HUDEP-2 (cell line): ENCODE results near the gene KANK3.
"Not testable (repeated sequence)": the region's sequence is repeated elsewhere in the genome, so short reads cannot be mapped to it uniquely, and the experiment has no call there.

Experiments used
- DNase-seq, 76 experiments: peaks; one replicate each; lab custom pipeline; 2025; ENCODE audit not compliant: unreplicated experiment in 76 of 76; lab: John Stamatoyannopoulos, UW

The KANK3 gene

DNA sequence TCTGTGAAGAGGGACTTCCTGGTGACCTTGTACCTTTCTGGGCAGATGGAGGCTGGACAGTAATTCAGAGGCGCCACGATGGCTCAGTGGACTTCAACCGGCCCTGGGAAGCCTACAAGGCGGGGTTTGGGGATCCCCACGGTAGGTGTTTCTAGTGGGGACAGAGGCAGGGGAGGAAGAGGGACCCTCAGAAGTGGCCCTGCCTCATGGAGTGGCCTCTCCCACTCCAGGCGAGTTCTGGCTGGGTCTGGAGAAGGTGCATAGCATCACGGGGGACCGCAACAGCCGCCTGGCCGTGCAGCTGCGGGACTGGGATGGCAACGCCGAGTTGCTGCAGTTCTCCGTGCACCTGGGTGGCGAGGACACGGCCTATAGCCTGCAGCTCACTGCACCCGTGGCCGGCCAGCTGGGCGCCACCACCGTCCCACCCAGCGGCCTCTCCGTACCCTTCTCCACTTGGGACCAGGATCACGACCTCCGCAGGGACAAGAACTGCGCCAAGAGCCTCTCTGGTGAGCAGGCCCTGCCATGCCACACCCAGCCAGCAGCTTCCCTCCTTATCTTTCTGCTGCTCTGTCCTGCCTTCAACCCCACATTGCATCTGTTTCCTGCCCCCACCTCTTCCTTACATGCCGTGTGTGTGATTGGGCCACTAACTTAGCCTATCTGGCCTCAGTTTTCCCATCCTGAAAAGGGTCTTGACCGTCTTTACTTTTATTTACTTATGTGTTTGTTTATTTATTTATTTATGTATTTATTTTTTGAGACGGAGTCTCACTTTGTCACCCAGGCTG lies 28.1 kb upstream of the KANK3 start:
- DNase-seq = peak in 69 of 76 experiments; percentile 29 to 83 (median 65)

DNA sequence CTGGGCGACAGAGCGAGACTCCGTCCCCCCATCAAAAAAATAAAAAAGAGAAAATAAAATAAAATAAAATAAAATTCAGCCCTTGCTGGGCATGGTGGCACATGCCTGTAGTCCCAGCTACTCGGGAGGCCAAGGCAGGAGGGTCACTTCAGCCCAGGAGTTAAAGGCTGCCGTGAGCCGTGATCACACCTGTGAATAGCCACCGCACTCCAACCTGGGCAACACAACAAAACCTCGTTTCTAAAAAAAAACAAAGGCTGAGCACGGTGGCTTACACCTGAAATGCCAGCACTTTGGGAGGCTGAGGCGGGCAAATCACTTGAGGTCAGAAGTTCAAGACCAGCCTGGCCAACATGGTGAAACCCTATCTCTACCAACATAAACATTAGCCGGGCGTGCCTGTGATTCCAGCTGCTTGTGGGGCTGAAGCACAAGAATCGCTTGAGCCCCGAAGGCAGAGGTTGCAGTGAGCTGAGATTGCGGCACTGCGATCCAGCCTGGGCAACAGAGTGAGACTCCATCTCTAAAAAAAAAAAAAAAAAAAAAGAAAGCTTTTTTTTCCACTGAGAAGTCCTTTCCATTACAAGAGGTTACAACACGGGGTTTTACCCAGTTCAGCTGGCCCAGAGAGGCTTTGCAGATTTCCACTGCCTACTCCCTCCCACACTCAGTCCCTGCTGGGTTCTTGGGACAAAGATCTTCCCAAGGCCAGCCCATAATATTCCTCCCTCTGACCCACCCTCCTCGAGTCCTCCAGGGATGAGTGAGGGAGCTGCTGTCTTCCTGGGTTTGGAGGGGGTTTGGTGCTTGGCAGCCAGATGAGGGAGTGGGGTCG lies 27.3 kb upstream of the KANK3 start:
- peak in 2 of 76 experiments; percentile 17 to 22 for DNase-seq

DNA sequence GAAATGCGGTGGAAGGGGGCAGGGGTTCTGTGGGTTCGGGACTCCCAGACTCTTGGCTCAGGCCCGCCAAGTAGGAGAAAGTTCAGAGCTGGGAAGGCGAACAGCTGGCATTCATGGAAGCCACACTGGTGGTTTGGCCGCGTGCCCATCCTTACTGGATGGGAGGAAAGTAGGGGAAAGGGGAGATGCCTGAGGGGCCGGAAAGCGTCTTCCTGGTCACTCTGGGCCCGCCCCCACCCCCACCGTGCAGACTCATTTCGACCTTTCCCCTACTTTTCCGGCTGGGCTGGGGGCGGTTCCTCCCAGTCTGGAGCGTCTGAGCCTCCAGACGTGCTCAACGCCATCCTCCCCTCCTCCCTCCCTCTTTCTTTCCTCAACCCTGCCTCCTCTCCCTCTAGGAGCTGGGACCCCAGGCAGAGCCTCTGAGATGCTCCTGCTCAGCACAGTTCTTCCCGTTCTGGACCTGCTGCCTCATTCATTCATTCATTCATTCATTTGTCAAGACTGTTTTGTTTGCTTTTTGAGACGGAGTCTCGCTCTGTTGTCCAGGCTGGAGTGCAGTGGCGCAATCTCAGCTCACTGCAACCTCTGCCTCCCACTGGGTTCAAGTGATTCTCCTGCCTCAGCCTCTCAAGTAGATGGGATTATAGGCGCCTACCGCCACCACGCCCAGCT lies 24.4 kb upstream of the KANK3 start:
- DNase-seq = no peak

DNA sequence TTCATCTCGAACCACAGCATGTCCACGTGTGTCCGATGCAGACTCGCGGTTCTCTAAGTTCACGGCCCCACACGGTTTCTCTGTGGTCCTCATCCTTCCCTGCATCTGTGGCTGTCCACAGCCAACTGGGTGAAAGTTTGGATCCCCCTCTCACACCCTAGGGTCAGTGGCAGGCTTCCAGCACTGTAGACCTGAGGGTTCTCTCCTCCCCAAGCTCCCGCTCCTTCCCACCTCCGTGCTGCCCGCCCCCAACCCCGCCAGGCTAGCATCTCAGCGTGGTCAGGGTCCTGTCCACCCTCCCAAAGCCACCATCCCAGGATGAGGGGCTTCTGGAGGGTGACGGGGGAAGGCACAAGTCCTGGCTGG lies 23.9 kb upstream of the KANK3 start:
- no peak for DNase-seq

DNA sequence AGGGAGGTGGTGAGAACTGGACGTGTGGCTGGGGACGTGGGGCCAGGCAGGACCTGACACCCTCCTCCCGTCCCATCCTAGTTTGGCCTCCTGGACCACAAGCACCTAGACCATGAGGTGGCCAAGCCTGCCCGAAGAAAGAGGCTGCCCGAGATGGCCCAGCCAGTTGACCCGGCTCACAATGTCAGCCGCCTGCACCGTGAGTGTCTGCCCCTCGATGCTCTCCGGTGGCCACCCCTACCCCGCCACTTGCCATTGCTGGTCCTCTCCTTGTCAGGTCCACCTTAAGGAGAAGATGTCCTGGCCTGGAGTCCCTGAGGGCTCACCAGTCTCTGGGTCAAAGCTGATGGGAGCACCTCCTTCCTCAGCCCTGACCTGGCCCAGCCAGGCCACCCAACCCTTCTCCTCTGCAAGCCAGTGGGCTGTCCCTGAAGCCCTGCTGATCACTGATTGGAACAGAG lies 23.1 kb upstream of the KANK3 start:
- DNase-seq = peak in 1 of 76 experiments; percentile 15

DNA sequence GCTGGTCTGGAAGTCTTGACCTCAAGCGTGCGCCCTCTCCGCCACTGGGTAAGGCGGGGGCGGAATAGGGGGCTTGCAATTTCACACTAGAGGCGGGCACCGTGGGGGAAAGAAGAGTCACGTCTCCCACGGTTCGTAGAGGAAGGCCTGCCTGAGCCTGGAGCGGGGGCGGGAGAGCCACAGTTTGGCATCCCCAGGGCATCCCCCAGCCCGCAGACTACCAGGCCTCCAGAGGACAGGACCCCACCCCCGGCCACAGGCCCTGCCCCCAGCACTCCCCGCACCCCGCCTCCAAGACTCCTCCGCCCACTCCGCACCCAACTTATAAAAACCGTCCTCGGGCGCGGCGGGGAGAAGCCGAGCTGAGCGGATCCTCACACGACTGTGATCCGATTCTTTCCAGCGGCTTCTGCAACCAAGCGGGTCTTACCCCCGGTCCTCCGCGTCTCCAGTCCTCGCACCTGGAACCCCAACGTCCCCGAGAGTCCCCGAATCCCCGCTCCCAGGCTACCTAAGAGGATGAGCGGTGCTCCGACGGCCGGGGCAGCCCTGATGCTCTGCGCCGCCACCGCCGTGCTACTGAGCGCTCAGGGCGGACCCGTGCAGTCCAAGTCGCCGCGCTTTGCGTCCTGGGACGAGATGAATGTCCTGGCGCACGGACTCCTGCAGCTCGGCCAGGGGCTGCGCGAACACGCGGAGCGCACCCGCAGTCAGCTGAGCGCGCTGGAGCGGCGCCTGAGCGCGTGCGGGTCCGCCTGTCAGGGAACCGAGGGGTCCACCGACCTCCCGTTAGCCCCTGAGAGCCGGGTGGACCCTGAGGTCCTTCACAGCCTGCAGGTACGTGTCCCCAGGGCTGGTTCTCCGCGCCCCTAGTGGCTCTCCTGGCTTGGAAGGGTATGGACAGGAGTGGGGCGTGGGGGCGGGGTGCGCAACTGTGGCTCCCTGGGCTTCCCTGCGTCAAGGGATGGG lies 21.0 kb upstream of the KANK3 start, which contains the start of gene ANGPTL4:
TSS of gene ANGPTL4 (plus strand) at position 353 of the 969 bp plus-strand sequence. CDS start at position 520, 167 bp downstream.
- DNase-seq = peak in 46 of 76 experiments; percentile 19 to 82 (median 52)

DNA sequence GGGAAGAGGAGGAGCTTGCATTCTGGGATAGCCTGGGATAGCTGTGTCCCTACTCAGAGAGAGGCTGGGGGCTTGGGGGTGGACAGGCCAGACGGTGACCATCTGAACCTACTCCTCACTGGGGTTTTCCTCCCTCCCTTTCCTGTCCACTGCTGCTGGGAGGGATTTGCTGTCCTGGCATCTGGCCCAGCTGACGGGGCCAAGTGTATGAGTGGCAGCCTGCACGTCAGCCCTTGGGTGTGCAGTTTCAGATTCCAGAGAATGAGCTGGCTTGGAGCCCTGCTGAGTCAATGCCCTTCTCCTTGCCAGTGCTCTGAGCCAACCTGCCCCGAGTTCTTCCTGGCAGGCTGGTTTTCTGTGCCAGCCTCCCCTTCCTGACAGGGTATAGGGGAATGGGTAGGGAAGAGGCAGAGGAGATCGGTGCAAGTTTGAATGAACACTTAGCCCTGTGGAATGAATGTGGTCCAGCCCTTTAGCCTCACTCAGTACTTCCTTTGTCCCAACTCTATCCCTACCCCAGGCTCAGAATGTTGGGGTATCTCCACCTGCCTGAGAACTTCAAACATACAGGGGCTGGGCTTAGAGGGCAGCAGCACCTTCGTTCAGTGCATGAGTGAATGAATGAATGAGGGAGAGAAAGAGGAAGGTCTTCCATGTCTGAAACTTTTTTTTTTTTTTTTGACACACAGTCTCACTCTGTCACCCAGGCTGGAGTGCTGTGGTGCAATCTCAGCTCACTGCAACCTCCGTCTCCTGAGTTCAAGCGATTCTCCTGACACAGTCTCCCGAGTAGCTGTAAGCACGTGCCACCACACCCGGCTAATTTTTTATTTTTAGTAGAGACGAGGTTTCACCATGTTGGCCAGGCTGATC lies 19.1 kb upstream of the KANK3 start:
- DNase-seq = peak in 74 of 76 experiments; percentile 29 to 95 (median 86)

DNA sequence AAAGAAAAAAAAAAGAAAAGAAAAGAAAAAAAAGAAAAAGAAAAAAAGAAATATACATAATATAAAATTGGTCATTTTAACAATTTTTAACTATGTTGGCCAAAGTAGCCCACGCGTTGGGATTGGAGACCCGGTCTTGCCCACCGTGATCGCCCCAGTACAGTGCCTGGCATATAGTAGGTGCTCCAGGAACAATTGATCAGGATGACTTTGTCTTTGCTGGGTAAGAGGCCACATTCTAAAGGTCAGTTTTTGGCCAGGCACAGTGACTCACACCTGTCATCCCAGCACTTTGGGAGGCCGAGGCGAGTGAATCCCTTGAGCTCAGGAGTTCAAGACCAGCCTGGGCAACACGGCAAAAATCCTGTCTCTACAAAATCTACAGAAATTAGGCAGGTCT lies 17.1 kb upstream of the KANK3 start:
- no peak for DNase-seq

DNA sequence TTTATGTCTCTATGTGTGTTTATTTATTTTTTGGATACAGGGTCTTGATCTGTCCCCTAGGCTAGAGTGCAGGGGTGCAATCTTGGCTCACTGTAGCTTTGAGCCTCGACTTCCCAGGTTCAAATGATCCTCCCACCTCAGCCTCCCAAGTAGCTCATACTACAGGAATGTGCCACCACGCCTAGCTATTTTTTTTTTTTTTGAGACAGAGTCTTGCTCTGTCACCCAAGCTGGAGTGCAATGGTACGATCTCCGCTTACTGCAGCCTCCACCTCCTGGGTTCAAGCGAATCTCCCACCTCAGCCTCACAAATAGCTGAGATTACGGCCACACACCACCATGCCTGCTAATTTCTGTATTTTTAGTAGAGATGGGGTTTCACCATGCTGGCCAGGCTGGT lies 15.9 kb upstream of the KANK3 start:
- DNase-seq = no peak

DNA sequence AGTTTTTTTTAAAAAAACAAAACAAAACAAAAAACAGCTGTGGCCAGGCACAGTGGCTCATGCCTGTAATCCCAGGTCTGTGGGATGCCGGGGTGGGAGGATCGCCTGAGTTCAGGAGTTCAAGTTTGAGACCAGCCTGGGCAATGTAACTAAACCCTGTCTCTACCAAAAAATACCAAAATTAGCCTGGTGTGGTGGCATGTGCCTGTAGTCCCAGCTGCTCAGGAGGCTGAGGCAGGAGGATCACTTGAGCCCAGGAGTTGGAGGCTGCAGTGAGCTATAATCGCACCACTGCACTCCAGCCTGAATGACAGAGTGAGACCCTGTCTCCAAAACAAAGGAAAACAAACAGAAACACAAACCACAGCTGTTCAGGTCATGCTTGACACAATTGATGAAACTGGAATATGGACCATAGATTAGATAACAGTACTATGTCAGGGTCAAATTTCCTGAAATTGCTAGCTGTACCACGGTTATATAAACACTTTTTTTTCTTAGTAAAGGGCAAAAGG lies 14.0 kb upstream of the KANK3 start:
- no peak for DNase-seq

DNA sequence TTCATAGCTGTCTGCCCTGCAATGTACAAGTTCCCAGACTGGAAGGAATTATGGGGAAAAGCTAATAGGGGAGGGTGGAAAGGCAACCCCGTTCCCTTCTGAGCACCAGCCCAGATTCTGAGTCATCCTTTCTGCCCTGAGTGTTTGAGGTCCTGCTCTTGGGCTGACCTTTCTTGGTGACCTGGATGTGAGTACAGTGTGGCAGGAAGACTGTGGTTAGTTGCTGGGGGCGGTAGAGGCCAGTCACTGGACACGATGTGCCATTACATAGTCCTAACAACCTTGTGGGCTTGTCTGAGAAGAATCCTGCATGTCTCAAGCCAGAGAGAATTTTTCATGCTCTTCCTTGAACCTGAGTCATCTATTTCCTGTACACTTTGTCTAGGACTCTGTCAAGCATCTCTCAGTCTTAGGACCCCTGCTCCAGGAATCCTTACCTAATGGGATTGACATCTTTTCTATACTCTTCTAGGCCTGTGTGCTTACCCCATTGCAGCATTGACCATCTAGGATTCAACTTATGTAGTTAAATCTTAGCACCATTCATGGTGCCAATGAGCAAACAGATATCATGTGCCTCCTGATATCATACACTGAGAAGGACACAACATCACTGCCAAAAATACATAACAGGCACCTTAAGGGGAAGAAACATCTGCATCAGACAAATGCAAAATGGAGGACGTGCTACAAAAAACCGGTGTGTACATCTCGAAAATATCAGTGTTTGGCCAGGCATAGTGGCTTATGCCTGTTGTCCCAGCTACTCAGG lies 12.8 kb upstream of the KANK3 start:
- peak in 8 of 76 experiments; percentile 20 to 45 (median 30) for DNase-seq

DNA sequence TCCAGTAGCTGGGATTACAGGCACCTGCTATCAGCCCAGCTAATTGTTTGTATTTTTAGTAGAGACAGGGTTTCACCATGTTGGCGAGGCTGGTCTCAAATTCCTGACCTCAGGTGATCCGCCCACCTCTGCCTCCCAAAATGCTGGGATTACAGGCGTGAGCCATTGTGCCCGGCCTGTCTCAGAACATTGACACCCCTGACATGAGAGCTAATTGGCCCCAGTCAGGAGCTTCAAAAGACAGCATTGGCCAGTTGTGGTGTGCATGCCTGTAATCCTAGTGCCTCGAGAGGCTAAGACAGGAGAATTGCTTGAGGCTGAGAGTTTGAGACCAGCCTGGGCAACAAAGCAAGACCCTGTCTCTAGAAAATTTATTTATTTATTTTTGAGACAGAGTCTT lies 9.8 kb upstream of the KANK3 start:
- DNase-seq = not testable (repeated sequence)

DNA sequence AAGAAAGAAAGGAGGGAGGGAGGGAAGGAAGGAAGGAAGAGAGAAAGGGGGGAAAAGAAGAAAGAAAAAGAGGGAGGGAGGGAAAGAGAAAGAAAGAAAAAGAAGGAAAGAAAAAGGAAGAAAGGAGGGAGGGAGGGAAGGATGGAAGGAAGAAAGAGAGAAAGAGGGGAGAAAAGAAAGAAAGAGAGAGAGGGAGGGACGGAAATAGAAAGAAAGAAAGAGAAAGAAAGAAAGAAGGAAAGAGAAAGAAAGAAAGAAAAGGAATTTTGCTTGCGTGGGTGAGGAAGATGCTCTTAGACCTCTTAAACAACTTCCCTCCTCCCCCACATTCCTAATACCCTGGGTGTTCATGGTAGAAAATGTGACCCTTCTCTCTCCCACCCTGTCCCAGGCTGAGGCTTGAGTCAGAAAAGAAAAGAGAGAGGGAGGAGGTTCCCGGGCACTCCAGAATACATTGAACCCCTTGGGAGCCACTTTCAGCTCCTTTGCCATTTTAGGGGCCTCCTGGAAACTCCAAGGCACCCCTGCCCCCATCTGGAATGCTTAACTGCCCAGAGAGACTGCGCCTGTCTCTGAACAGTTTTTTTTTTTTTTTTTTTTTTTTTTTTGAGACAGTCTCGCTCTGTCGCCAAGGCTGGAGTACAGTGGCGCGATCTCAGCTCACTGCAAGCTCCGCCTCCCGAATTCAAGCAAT lies 9.2 kb upstream of the KANK3 start:
- no peak for DNase-seq

DNA sequence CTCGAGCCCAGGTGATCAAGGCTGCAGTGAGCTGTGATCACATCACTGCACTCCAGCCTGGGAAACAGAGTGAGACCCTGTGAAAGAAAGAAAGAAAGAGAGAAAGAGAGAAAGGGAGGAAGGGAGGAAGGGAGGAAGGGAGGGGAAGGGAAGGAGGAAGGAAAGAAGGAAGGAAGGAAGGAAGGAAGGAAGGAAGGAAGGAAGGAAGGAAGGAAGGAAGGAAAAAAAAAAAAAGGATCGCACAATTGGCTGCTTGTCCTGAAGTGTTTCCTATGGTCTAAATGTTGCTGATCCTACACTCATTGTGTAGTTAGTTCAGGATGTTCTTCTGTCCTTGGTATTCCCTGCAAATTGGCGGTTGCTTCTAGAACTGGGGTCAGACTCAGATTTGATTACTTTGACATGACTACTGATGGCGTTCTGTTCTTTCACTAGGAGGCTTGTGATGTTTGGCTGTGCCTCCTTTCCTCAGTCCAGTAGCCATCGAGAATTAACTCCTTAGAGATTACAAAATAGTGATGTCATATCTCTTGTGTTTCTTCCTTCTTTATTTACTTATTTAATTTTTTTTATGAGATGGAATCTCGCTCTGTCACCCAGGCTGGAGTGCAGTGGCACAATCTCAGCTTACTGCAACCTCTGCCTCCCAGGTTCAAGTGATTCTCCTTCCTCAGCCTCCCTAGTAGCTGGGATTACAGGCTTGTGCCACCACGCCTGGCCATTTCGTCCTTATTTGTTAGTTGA lies 6.7 kb upstream of the KANK3 start:
- DNase-seq = not testable (repeated sequence)

DNA sequence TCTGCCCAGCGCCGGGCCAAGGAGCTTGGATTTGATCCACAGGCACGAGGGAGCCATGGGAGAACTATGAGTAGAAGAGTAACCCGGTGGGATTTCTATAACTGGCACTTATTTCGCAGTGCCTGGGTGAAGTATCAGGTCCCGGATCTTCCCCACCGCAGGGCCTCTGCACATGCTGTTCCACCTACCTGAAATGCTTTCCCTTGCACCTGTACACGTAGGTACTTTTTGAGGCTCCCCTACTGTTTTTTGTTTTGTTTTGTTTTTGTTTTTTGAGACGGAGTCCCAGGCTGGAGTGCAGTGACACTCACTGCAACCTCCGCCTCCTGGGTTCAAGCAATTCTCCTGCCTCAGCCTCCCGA lies 402 bp upstream of the KANK3 start:
- no peak for DNase-seq

DNA sequence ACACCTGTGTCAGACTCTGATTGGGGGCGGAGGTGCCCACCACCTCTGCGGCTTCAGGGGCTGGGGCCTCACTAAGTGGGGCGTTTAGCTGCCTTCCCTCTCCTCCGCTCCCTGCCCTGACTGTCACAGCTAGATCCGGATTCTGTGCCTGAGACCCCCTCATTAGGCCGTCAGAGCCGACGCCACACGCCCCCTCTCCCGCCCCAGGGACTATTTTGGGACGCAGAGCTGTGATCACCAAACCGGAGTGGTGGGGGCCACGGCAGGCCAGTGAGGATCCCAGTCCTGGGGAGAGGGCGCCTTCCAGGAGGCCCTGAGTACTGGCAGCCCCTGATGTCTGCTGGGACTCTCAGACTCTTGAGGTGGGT lies 762 bp downstream of the KANK3 start:
- no peak for DNase-seq

DNA sequence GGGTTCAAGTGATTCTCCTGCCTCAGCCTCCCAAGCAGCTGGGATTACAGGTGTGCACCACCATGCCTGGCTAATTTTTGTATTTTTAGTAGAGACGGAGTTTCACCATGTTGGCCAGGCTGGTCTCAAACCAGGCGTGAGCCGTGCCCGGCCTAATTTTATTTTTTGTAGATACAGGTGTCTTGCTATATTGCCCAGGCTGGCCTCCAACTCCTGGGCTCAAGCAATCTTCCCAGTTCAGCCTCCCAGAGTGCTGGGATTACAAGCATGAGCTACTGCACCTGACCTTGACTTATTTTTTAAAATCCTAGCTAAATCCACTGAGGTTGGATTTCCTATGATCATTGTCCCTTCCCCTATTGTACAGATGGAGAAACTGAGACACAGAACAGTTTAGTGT lies 1.6 kb downstream of the KANK3 start:
- not testable (repeated sequence) for DNase-seq
